Measurements from ENCODE around the gene NT5C1B. TPM values are rescaled to one million over a fixed set of nuclear protein-coding genes. Genes with fewer than 3 reads are reported as not detected.

Gene NT5C1B
- total and polyA plus RNA-seq, 10 donors: not detected

DNA sequence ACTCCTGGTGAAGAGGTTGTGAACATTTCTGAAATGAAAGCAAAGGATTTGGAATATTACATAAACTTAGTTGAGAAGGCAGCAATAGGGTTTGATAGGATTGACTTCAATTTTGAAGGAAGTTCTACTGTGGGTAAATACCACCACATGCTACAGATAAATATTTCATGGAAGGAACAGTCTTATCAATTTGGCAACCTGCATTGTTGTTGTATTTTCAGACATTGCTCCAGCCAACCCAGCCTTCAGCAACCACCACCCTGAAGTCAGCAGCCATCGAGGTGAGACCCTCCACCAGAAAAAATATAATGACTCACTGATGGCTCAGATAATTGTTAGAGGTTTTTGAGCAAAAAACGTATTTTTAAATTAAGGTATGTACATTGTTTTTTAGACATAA lies 38.9 kb downstream of the NT5C1B start:
- intact Hi-C loops (cut with DNase I; ENCODE audit: low total_unique reads): no loop called here
- Histone ChIP-seq H3K9me3 (no peaks in the 10 kb centered on the region), H3K27ac (no peak overlapping the region), H3K27me3 (replicated peaks in 1 of 7) (no peaks in the 10 kb centered on the region), H3K4me3 (no peak overlapping the region), H3K36me3 (peaks cover 0 to 28% (median 10%) of the 10 kb centered on the region in 6 donors), H3K4me1 (peaks cover 0 to 26% (median 11%) of the 10 kb centered on the region in 6 donors)
- TF ChIP-seq POLR2A (IDR thresholded peaks at IDR 0.05): no peak
- TF ChIP-seq POLR2AphosphoS5 (IDR thresholded peaks at IDR 0.05): no peak
- TF ChIP-seq, protein P1, sequence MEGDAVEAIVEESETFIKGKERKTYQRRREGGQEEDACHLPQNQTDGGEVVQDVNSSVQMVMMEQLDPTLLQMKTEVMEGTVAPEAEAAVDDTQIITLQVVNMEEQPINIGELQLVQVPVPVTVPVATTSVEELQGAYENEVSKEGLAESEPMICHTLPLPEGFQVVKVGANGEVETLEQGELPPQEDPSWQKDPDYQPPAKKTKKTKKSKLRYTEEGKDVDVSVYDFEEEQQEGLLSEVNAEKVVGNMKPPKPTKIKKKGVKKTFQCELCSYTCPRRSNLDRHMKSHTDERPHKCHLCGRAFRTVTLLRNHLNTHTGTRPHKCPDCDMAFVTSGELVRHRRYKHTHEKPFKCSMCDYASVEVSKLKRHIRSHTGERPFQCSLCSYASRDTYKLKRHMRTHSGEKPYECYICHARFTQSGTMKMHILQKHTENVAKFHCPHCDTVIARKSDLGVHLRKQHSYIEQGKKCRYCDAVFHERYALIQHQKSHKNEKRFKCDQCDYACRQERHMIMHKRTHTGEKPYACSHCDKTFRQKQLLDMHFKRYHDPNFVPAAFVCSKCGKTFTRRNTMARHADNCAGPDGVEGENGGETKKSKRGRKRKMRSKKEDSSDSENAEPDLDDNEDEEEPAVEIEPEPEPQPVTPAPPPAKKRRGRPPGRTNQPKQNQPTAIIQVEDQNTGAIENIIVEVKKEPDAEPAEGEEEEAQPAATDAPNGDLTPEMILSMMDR (IDR thresholded peaks at IDR 0.05 in 8 of 11, conservative IDR thresholded peaks at IDR 0.05 in 3 of 11): no peak
- no peak for DNase-seq
- 92 to 95% (median 93%) methylated on average over 2 of the region's 2 CpGs for WGBS, 5 donors

DNA sequence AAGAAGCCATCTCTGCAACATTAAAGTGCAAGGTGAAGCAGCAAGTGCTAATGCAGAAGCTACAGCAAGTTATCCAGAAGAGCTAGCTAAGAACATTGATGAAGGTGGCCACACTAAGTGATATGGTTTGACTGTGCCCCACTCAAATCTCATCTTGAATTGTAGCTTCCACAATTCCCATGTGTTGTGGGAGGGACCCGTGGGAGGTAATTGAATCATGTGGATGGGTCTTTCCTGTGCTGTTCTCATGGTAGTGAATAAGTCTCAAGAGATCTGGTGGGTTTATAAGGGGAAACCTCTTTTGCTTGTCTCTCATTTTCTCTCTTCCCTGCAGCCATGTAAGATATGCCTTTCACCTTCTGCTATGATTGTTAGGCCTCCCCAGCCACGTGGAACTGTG lies 40.3 kb downstream of the NT5C1B start:
- peaks cover 0 to 26% (median 11%) of the 10 kb centered on the region in 6 donors for H3K4me1 ChIP-seq
- no peak overlapping the region for H3K4me3 ChIP-seq
- intact Hi-C loops (cut with DNase I; ENCODE audit: low total_unique reads): no loop called here
- no peak overlapping the region for H3K27ac ChIP-seq
- no peak for DNase-seq
- no peak for TF ChIP-seq POLR2AphosphoS5 (IDR thresholded peaks at IDR 0.05)
- TF ChIP-seq, protein P1 (IDR thresholded peaks at IDR 0.05 in 8 of 11, conservative IDR thresholded peaks at IDR 0.05 in 3 of 11): no peak
- TF ChIP-seq POLR2A (IDR thresholded peaks at IDR 0.05): no peak
- 73 to 90% (median 86%) methylated on average over 2 of the region's 2 CpGs for WGBS, 5 donors
- peaks cover 0 to 14% (median under 1%) of the 10 kb centered on the region in 6 donors for H3K36me3 ChIP-seq
- H3K9me3 ChIP-seq: no peaks in the 10 kb centered on the region
- H3K27me3 ChIP-seq (replicated peaks in 1 of 7): no peaks in the 10 kb centered on the region

DNA sequence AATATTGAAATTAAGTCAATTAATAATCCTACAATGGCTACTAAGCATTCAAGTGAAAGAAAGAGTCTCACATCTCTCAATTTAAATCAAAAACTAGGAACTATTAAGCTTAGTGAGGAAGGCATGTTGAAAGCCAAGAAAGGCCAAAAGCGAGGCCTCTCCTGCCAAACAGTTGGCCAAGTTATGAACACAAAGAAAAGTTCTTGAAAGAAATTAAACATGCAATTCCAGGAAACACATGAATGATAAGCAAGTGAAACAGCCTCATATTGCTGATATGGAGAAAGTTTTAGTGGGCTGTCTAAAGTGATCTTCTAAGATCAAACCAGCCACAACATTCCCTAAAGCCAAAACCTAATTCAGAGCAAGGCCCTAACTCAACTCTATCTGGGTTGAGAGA lies 40.7 kb downstream of the NT5C1B start:
- H3K27ac ChIP-seq: no peak overlapping the region
- WGBS, 5 donors: 71 to 93% (median 81%) methylated on average over 1 of the region's 1 CpG
- no peak overlapping the region for H3K4me3 ChIP-seq
- intact Hi-C loops (cut with DNase I; ENCODE audit: low total_unique reads): no loop called here
- peaks cover 0 to 10% (median 0%) of the 10 kb centered on the region in 6 donors for H3K36me3 ChIP-seq
- peaks cover 0 to 26% (median 11%) of the 10 kb centered on the region in 6 donors for H3K4me1 ChIP-seq
- no peak for DNase-seq
- no peaks in the 10 kb centered on the region for H3K9me3 ChIP-seq
- TF ChIP-seq POLR2AphosphoS5 (IDR thresholded peaks at IDR 0.05) (no peak), POLR2A (IDR thresholded peaks at IDR 0.05) (no peak)
- TF ChIP-seq, protein P1 (IDR thresholded peaks at IDR 0.05 in 8 of 11, conservative IDR thresholded peaks at IDR 0.05 in 3 of 11): no peak
- H3K27me3 ChIP-seq (replicated peaks in 1 of 7): no peaks in the 10 kb centered on the region

DNA sequence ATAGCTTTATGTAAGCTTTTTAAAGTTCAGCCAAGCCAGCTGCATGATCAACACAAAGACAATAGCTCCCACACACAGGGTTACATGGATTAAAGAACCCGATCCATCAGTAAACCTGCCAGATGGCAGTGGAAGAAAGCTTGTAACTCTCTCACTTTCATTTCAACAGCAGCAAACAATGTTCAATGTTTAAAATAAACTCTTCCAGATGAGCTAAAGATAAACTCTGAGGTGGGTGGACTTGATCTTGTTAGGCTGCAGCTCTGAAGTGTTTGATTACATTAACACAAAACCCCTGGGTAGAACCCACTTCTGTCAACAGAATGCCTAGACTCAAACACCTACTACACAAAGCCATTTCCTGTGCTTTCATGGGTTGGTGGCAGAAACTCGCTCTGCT lies 42.8 kb downstream of the NT5C1B start:
- Histone ChIP-seq H3K4me1 (peaks cover 0 to 12% (median 0%) of the 10 kb centered on the region in 6 donors), H3K27me3 (replicated peaks in 1 of 7) (no peaks in the 10 kb centered on the region), H3K9me3 (no peaks in the 10 kb centered on the region), H3K4me3 (no peak overlapping the region), H3K27ac (no peak overlapping the region), H3K36me3 (no peaks in the 10 kb centered on the region)
- 53 to 71% (median 64%) methylated on average over 2 of the region's 2 CpGs for WGBS, 5 donors
- DNase-seq: no peak
- intact Hi-C loops (cut with DNase I; ENCODE audit: low total_unique reads): no loop called here
- TF ChIP-seq POLR2AphosphoS5 (IDR thresholded peaks at IDR 0.05) (no peak), POLR2A (IDR thresholded peaks at IDR 0.05) (no peak)
- TF ChIP-seq, protein P1 (IDR thresholded peaks at IDR 0.05 in 8 of 11, conservative IDR thresholded peaks at IDR 0.05 in 3 of 11): no peak
